IPS-20b (cell line): ENCODE results near the gene PCDH9.

Source experiments
- H3K27ac ChIP-seq: one replicate; pipeline ENCODE4 v1.5.1; 2013; ENCODE audit warnings: low read length
- H3K27me3 ChIP-seq: 2 replicates; pipeline ENCODE4 v1.6.1; 2013; ENCODE audit warnings: mild to moderate bottlenecking, low read length, inconsistent platforms; ENCODE audit not compliant: insufficient read depth
- H3K36me3 ChIP-seq: 2 replicates; pipeline ENCODE4 v1.6.1; 2013; ENCODE audit warnings: low read depth, mild to moderate bottlenecking, inconsistent platforms, low read length, moderate library complexity; ENCODE audit not compliant: insufficient read depth
- H3K4me1 ChIP-seq: 2 replicates; pipeline ENCODE4 v1.6.1; 2013; ENCODE audit warnings: mild to moderate bottlenecking, control low read depth, inconsistent platforms, low read length, moderate library complexity; ENCODE audit not compliant: insufficient read depth
- H3K4me3 ChIP-seq: 2 replicates; pipeline ENCODE4 v1.5.1; 2013; ENCODE audit warnings: mild to moderate bottlenecking, low read length, inconsistent platforms
- H3K9ac ChIP-seq: 2 replicates; pipeline ENCODE4 v1.6.1; 2013; ENCODE audit warnings: low read depth, mild to moderate bottlenecking, inconsistent platforms, low read length, moderate library complexity
- H3K9me3 ChIP-seq: 2 replicates; pipeline ENCODE4 v1.6.1; 2013; ENCODE audit warnings: mild to moderate bottlenecking, low read depth, low read length, inconsistent platforms; ENCODE audit not compliant: insufficient read depth

PCDH9 gene

DNA sequence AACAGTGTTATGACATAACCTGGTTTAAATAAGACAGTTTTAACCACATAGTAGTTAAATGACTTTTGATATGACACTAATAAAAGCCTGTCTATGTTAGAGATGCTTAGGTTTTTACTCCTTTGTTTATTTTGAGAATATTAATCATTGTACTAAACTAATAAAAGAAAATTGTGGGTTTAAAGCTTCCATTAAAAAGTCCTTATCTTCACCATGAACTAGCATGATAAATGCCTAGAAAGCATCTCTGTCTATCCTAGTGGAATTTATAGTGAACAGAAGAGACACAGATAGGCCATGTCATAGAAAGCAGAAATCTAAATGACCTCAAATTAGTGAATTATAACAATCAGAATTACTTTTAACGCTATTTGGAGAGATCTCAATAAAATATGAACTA is 255.2 kb downstream of the PCDH9 start:
- H3K9me3 ChIP-seq, result no peaks in the 10 kb centered on the region
- no peaks in the 10 kb centered on the region for H3K36me3 ChIP-seq
- H3K4me1 ChIP-seq, result no peaks in the 10 kb centered on the region
- H3K27ac ChIP-seq, result no peak overlapping the region
- no peaks in the 10 kb centered on the region for H3K27me3 ChIP-seq
- H3K9ac ChIP-seq, result no peak overlapping the region
- H3K4me3 ChIP-seq, result no peak overlapping the region

DNA sequence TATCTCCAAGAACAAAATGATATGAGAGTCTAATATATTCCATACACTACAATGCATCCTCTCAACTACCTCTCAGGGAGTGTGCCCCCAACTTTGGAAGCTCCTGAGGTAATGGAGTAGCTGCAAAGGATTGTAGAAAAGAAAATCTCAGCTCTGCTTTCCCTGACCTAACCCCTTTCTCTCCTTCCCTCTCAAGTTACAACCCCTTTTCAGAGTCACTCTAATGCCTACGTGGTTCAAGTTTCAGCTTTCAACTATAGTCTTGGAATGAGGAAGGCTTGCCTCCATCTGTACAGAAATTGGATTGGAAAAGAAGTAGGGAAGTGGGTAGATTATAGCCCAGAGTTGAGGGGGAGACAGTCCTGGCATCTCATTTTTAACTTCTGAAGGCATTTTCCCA is 256.0 kb downstream of the PCDH9 start:
- no peaks in the 10 kb centered on the region for H3K27me3 ChIP-seq
- no peak overlapping the region for H3K27ac ChIP-seq
- no peak overlapping the region for H3K4me3 ChIP-seq
- no peaks in the 10 kb centered on the region for H3K36me3 ChIP-seq
- H3K9me3 ChIP-seq, result no peaks in the 10 kb centered on the region
- no peak overlapping the region for H3K9ac ChIP-seq
- H3K4me1 ChIP-seq, result no peaks in the 10 kb centered on the region

DNA sequence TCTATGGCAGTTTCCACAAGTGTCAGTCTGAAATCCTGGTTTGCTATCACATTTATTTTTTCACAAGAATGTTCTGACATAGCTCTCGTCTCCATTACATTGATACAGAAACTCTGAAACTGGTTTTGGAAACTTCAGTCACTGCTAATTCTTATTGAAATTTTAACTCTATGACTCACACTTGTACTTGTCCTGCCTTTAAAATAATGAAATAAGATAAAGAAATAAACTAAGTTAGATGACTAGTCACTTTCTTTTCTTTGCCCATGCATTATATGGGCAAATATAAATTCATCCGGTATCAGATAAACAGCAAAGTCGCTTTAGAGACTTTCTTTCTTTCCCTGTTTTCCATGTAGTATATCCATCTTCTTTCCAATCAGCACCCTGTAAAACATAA is 257.5 kb downstream of the PCDH9 start:
- no peaks in the 10 kb centered on the region for H3K27me3 ChIP-seq
- no peak overlapping the region for H3K27ac ChIP-seq
- no peaks in the 10 kb centered on the region for H3K9me3 ChIP-seq
- no peaks in the 10 kb centered on the region for H3K36me3 ChIP-seq
- H3K9ac ChIP-seq, result no peak overlapping the region
- H3K4me3 ChIP-seq, result no peak overlapping the region
- H3K4me1 ChIP-seq, result no peaks in the 10 kb centered on the region

DNA sequence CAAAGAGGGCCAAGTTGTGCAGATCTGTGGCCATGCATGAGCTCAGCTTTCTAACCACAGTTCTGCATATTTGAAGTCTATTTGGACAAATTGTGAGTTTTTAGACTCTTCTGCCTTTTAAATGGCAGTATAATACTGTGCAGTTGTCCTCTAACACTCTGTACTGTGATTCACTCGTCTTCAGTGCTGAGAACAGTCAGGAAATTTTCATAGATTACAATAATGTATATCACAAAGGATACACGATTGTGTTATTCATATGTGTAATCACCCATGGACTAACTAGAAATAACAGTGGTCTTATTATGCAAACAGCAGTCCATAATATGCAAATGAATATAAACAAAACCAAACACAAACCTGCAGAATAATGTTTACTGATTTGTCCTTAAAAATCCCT is 259.1 kb downstream of the PCDH9 start:
- H3K4me3 ChIP-seq, result no peak overlapping the region
- H3K36me3 ChIP-seq, result no peaks in the 10 kb centered on the region

DNA sequence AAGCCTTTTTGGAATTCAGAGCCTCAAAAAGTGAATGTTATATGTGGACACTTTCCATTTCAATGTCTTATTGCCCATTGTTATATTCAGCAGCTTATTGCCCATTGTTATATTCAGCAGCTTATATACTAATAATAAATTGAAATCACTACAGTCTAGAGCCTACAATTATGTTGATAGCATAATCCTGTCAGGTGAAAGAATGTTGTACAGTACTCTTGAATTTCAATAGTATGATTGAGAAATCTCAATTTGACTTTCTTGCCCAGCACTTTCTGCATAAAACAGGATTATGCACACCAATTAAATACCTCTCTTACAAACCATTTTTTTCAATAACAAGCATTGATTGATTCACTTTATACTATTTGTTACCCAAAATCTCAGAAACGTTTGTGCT is 260.8 kb downstream of the PCDH9 start:
- no peaks in the 10 kb centered on the region for H3K9me3 ChIP-seq
- no peaks in the 10 kb centered on the region for H3K27me3 ChIP-seq
- H3K9ac ChIP-seq, result no peak overlapping the region
- H3K4me3 ChIP-seq, result no peak overlapping the region
- no peaks in the 10 kb centered on the region for H3K4me1 ChIP-seq
- H3K27ac ChIP-seq, result no peak overlapping the region
- H3K36me3 ChIP-seq, result no peaks in the 10 kb centered on the region

More for the DNA sequence above, 259.1 kb downstream of the PCDH9 start:
- H3K9ac ChIP-seq, result no peak overlapping the region
- H3K4me1 ChIP-seq, result no peaks in the 10 kb centered on the region
- no peak overlapping the region for H3K27ac ChIP-seq
- no peaks in the 10 kb centered on the region for H3K9me3 ChIP-seq
- no peaks in the 10 kb centered on the region for H3K27me3 ChIP-seq

DNA sequence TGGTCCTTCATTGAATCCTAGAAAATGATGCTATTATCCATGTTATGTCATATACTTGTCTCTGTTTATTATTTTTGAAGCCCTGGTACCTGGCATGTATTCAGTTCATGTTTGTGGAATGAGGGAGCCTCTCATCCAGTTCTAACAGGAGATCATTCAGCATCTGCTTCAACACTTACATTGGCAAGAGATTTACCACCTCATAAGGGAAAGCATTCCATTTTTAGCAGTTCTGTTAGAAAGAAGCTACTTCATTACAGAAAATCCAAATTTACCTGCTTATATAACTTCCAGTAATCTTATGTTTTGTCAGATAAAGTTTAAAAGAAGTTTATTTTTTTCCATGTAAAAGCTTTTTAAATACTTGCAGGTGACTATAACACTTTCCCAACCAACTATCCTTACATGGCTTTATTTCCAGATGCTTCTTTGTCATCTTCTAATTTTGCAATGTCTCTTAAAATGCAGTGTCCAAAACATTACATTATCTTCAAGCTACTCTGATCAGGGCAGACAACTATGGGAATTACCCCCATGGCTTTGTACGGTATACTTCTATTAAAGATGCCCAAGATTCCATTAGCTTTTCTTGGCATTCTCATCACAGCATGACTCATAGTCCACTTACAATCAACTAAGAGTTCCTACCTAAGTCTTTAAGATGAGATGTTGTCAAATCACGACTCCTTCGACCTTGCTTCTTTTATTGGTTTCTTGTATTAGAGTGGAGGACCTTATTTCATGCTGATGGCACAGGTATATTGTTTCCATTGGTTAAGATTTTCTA is 262.1 kb downstream of the PCDH9 start:
- H3K4me1 ChIP-seq, result no peaks in the 10 kb centered on the region
- H3K27me3 ChIP-seq, result no peaks in the 10 kb centered on the region
- H3K4me3 ChIP-seq, result no peak overlapping the region
- no peaks in the 10 kb centered on the region for H3K9me3 ChIP-seq
- H3K36me3 ChIP-seq, result no peaks in the 10 kb centered on the region
- no peak overlapping the region for H3K27ac ChIP-seq
- H3K9ac ChIP-seq, result no peak overlapping the region

DNA sequence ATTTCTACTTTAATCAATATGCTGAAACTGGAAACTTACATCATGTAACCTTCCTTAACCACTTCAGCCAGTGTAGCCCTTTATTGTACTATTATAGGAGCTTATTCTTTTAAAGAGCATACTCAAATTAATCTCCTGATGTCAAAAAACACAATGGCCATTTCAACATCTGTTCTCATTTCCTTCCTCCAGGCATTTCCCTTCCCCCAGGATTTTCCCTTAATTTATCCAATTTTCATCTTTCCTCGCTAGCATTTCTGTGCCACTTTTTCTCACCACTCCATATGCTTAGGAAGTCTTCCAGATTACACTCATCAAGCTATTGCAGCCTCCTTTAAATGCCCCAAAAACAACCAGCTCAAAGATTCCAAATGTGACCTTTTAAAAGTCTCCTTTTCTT is 265.0 kb downstream of the PCDH9 start:
- no peaks in the 10 kb centered on the region for H3K27me3 ChIP-seq
- no peak overlapping the region for H3K4me3 ChIP-seq
- H3K9me3 ChIP-seq, result no peaks in the 10 kb centered on the region
- no peaks in the 10 kb centered on the region for H3K4me1 ChIP-seq
- H3K36me3 ChIP-seq, result no peaks in the 10 kb centered on the region
- H3K9ac ChIP-seq, result no peak overlapping the region
- no peak overlapping the region for H3K27ac ChIP-seq

DNA sequence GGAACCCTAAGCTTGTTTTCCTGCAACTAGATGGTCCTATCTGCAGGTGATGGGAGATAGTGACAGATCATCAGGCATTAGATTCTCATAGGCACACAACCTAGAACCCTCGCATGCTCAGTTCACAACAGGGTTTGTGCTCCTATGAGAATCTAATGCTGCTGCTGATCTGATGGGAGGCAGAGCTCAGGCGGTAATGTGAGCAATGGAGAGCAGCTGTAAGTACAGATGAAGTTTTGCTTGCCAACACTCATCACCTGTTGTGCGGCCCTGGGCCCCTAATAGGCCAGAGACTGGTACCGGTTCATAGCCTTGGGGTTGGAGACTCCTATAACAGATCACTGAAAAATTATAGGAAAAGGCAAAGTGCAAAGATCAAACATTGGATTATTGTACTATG is 267.2 kb downstream of the PCDH9 start:
- no peak overlapping the region for H3K4me3 ChIP-seq
- no peaks in the 10 kb centered on the region for H3K4me1 ChIP-seq
- H3K27ac ChIP-seq, result no peak overlapping the region
- H3K9ac ChIP-seq, result no peak overlapping the region
- no peaks in the 10 kb centered on the region for H3K27me3 ChIP-seq
- H3K36me3 ChIP-seq, result no peaks in the 10 kb centered on the region
- no peaks in the 10 kb centered on the region for H3K9me3 ChIP-seq

DNA sequence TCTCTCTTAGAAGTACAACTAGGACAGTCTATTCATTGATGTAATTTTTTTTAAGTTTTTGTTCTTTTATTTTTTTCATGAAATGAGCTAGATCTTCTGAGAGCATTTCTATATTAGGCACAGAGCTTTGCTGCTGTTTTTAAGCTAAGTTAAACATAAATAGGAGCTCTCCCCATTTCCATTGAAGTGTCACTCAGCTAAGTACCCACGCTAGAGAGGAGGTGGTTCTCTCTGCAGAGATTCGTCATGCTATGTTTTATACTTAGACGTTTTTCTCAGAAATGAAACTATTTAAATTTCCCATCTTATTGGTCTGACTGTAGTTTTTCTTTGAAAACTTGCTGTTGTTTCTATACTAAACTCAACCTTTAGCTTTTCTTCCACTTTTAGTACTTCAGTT is 271.5 kb downstream of the PCDH9 start:
- Histone ChIP-seq H3K9me3 (no peaks in the 10 kb centered on the region), H3K27ac (no peak overlapping the region), H3K36me3 (no peaks in the 10 kb centered on the region), H3K4me3 (no peak overlapping the region), H3K4me1 (peaks cover 1% of the 10 kb centered on the region; the same call in 1 of the 2 replicates), H3K27me3 (no peaks in the 10 kb centered on the region), H3K9ac (no peak overlapping the region)

DNA sequence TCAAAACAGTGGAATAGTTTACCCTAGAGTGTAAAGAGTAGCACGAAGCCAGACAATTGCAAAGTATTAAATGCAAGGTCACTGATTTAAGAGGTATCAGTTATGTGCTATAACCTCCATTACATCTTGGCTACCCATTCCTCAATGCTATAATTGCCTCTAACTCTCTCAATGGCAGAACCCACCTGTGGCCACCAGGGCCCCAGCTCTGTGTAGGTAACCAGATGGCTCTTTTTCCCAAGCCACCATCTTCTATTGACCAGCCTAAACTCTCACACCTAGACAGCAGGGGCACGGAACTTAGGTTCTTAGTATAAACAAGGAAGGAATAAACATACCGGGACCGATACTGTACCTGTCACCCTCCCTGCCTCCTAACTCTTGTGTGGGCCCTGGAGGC is 277.6 kb downstream of the PCDH9 start:
- H3K4me3 ChIP-seq, result no peak overlapping the region
- peaks cover 34% of the 10 kb centered on the region; the same call in 1 of the 2 replicates for H3K4me1 ChIP-seq
- no peak overlapping the region for H3K9ac ChIP-seq
- no peaks in the 10 kb centered on the region for H3K36me3 ChIP-seq
- H3K27ac ChIP-seq, result no peak overlapping the region
- no peaks in the 10 kb centered on the region for H3K9me3 ChIP-seq
- H3K27me3 ChIP-seq, result no peaks in the 10 kb centered on the region

DNA sequence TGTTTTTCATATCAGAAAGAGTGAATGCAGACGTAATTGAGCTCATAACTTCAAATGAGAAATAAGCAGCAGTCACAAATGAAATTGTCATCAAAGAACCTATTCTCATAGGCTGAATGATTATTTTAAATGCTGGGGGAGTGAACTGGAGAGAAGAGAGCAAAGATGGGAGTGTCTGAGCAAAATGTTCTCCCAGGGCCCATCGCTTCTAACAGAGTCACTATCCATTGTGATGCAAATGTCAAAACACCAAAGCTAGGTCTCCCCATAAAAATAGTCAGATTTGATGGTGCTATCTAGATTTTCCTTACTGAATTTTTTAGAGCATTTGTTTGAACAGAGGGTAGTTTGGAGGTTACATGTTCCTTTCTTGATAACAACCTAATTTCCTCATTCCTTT is 278.7 kb downstream of the PCDH9 start:
- no peaks in the 10 kb centered on the region for H3K36me3 ChIP-seq
- no peak overlapping the region for H3K4me3 ChIP-seq
- peaks cover 34% of the 10 kb centered on the region; the same call in 1 of the 2 replicates for H3K4me1 ChIP-seq
- H3K27ac ChIP-seq, result no peak overlapping the region
- no peaks in the 10 kb centered on the region for H3K9me3 ChIP-seq
- H3K9ac ChIP-seq, result no peak overlapping the region
- H3K27me3 ChIP-seq, result no peaks in the 10 kb centered on the region

DNA sequence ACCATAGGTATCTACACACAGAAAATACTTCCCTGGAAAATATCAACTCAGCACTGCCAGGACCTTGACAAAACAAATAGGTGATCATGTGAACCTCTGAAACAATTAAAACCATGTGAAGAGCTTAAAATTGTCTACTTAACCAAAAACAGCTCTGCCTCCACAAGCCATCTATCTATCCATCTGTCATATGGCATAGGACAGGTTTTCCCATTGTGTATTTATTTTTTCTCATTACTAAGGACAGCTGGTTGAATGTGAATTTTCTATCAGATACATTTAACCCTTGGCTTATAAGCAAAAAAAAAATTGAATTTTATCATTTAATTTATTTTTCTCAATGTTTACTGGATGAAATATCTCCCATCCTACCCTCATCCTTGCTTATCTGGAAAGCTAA is 279.5 kb downstream of the PCDH9 start:
- no peak overlapping the region for H3K4me3 ChIP-seq
- no peaks in the 10 kb centered on the region for H3K36me3 ChIP-seq
- no peak overlapping the region for H3K9ac ChIP-seq
- H3K4me1 ChIP-seq, result peaks cover 34% of the 10 kb centered on the region; the same call in 1 of the 2 replicates
- no peaks in the 10 kb centered on the region for H3K27me3 ChIP-seq
- no peaks in the 10 kb centered on the region for H3K9me3 ChIP-seq
- H3K27ac ChIP-seq, result no peak overlapping the region
